Naive thymus-derived CD4-positive, alpha-beta T cell (primary cell): ENCODE results near the gene IP6K1. TPM values are rescaled to one million over a fixed set of nuclear protein-coding genes. Genes with fewer than 3 reads are reported as not detected.

Experiments used
- ATAC-seq: fragments of 150-1000 bp; cut with Tn5 transposase; 2 replicates; pipeline ENCODE4 v1.10.0; 2021; ENCODE audit warnings: mild to moderate bottlenecking, moderate library complexity
- CTCF ChIA-PET: fragments of 350-600 bp; sonication (Branson Sonifier 250); formaldehyde crosslinking; loops from one replicate; lab custom pipeline; 2021; ENCODE audit warnings: antibody characterized with exemption; lab: Charles Lee
- POLR2A ChIA-PET: fragments of 350-600 bp; sonication (Branson Sonifier 250); formaldehyde crosslinking; loops from one replicate; lab custom pipeline; 2021; ENCODE audit warnings: antibody characterized with exemption, inconsistent platforms; lab: Charles Lee
- DNase-seq, 9 donors: peaks; one replicate each; pipeline versions ENCODE4 v3.0.0 to v3.0.0-alpha.2; 2020 to 2022; ENCODE audit warnings: mixed read lengths in 1 of 9
- H3K27ac ChIP-seq: one replicate; pipeline ENCODE4 v1.7.0; 2013; ENCODE audit warnings: mild to moderate bottlenecking, low read depth, low read length, moderate library complexity
- H3K27me3 ChIP-seq, 2 donors: one replicate each; pipeline ENCODE4 v1.7.0; 2013; ENCODE audit warnings: low read length in 2 of 2, mild to moderate bottlenecking in 2 of 2, moderate library complexity in 2 of 2; ENCODE audit not compliant: control insufficient read depth in 2 of 2, insufficient read depth in 2 of 2
- H3K36me3 ChIP-seq, 3 experiments: 1 replicate in 2 of 3; 2 replicates in 1 of 3; pipeline ENCODE4 v1.7.0; 2013; ENCODE audit warnings: low read length in 3 of 3, mild to moderate bottlenecking in 3 of 3, moderate library complexity in 1 of 3; ENCODE audit not compliant: insufficient read depth in 3 of 3, control insufficient read depth in 2 of 3
- H3K4me1 ChIP-seq, 2 donors: one replicate each; pipeline ENCODE4 v1.7.0; 2013; ENCODE audit warnings: low read length in 2 of 2, mild to moderate bottlenecking in 2 of 2, moderate library complexity in 1 of 2; ENCODE audit not compliant: control insufficient read depth in 2 of 2, insufficient read depth in 2 of 2
- H3K4me3 ChIP-seq: 2 replicates; pipeline ENCODE4 v1.7.0; 2013; ENCODE audit warnings: mild to moderate bottlenecking, low read length
- H3K9me3 ChIP-seq, 3 experiments: 1 replicate in 2 of 3; 2 replicates in 1 of 3; pipeline ENCODE4 v1.7.0; 2013; ENCODE audit warnings: low read length in 3 of 3; ENCODE audit not compliant: control insufficient read depth in 2 of 3
- H3K27ac Mint-ChIP-seq, 9 donors: one replicate each; pipeline ENCODE4 v1.8.0; 2020 to 2022; ENCODE audit warnings: mixed read lengths in 9 of 9, mild to moderate bottlenecking in 8 of 9, moderate library complexity in 5 of 9, inconsistent platforms in 2 of 9
- H3K27me3 Mint-ChIP-seq, 5 donors: one replicate each; pipeline ENCODE4 v1.8.0; 2021 to 2022; ENCODE audit warnings: mixed read lengths in 5 of 5, mild to moderate bottlenecking in 1 of 5
- H3K36me3 Mint-ChIP-seq, 5 donors: one replicate each; pipeline ENCODE4 v1.8.0; 2020 to 2022; ENCODE audit warnings: mixed read lengths in 5 of 5, mild to moderate bottlenecking in 3 of 5, inconsistent platforms in 1 of 5
- H3K4me1 Mint-ChIP-seq, 7 donors: one replicate each; pipeline ENCODE4 v1.8.0; 2020 to 2022; ENCODE audit warnings: mixed read lengths in 7 of 7, mild to moderate bottlenecking in 3 of 7, inconsistent platforms in 1 of 7
- H3K4me3 Mint-ChIP-seq, 10 donors: one replicate each; pipeline ENCODE4 v1.8.0; 2020 to 2022; ENCODE audit warnings: mild to moderate bottlenecking in 10 of 10, mixed read lengths in 10 of 10, moderate library complexity in 6 of 10, inconsistent platforms in 2 of 10
- H3K9me3 Mint-ChIP-seq, 11 donors: one replicate each; pipeline ENCODE4 v1.8.0; 2020 to 2022; ENCODE audit warnings: mixed read lengths in 11 of 11, mild to moderate bottlenecking in 4 of 11, inconsistent platforms in 1 of 11, moderate library complexity in 1 of 11
- intact Hi-C, 2 donors: fragments of 100-400 bp; cut with micrococcal nuclease; formaldehyde crosslinking; loops; one replicate each; pipeline ENCODE4 v1.15.1; 2023
- polyA plus RNA-seq, 2 donors: library from polyadenylated mRNA; unstranded; fragments of 300-500 nt; fragmentation: Illumina TruSeq; gene quantifications; one replicate each; pipeline ENCODE4 v1.2.3, GENCODE V29; 2021
- total RNA-seq, 6 experiments: library from RNA in 5 of 6; stranded (reverse) in 5 of 6; gene quantifications; 1 replicate in 5 of 6; 2 replicates in 1 of 6; pipeline ENCODE4 v1.2.3 and lab custom pipeline; 2021 to 2026

IP6K1 gene
- total and polyA plus RNA-seq, 7 experiments from 2014 or later: 18.4 to 57.0 (median 45.4) TPM

DNA sequence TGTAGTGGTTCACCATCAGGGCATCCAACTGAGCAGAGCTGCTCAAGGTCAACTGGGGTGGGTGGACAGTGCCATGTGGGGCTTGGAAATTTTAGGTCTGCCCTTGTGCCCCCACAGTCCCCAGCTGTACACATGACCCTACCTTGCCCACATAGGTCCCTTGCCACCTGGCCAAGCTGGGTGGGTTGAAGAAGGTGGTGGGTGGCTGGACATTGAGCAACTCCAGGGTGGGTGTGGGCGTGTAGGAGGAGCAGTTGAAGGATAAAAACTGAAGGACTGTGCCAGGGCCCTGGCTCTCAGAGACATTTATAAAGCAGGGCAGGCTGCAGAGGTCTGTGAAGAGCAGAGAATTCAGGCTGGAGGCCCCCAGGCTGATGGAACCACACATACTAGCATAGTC lies 12.8 kb upstream of the IP6K1 start:
- H3K4me1 Mint-ChIP-seq: peaks cover 8 to 12% (median 10%) of the 10 kb centered on the region in 7 donors
- Histone ChIP-seq H3K4me1 (peaks cover 0 to 5% of the 10 kb centered on the region in 2 donors), H3K36me3 (peaks cover 0 to 3% (median 0%) of the 10 kb centered on the region in 3 experiments), H3K27ac (no peak overlapping the region), H3K27me3 (no peaks in the 10 kb centered on the region), H3K9me3 (no peaks in the 10 kb centered on the region), H3K4me3 (no peak overlapping the region)
- H3K27ac Mint-ChIP-seq: no peak overlapping the region
- H3K4me3 Mint-ChIP-seq: no peak overlapping the region
- CTCF ChIA-PET: interaction anchor here (12.8 kb wide), 1 partner anchor 40 kb away, joined by 181 read pairs; no protein-coding TSS in a partner anchor
- H3K27me3 Mint-ChIP-seq: peaks cover 0 to 28% (median 0%) of the 10 kb centered on the region in 5 donors
- no peaks in the 10 kb centered on the region for H3K9me3 Mint-ChIP-seq
- DNase-seq (no peak), ATAC-seq (no peak)
- POLR2A ChIA-PET: interaction anchor here (5.4 kb wide), 1 partner anchor 40 kb away, joined by 59 read pairs; no protein-coding TSS in a partner anchor
- intact Hi-C loops: no loop called here
- H3K36me3 Mint-ChIP-seq: peaks cover 0 to 2% (median 0%) of the 10 kb centered on the region in 5 donors

DNA sequence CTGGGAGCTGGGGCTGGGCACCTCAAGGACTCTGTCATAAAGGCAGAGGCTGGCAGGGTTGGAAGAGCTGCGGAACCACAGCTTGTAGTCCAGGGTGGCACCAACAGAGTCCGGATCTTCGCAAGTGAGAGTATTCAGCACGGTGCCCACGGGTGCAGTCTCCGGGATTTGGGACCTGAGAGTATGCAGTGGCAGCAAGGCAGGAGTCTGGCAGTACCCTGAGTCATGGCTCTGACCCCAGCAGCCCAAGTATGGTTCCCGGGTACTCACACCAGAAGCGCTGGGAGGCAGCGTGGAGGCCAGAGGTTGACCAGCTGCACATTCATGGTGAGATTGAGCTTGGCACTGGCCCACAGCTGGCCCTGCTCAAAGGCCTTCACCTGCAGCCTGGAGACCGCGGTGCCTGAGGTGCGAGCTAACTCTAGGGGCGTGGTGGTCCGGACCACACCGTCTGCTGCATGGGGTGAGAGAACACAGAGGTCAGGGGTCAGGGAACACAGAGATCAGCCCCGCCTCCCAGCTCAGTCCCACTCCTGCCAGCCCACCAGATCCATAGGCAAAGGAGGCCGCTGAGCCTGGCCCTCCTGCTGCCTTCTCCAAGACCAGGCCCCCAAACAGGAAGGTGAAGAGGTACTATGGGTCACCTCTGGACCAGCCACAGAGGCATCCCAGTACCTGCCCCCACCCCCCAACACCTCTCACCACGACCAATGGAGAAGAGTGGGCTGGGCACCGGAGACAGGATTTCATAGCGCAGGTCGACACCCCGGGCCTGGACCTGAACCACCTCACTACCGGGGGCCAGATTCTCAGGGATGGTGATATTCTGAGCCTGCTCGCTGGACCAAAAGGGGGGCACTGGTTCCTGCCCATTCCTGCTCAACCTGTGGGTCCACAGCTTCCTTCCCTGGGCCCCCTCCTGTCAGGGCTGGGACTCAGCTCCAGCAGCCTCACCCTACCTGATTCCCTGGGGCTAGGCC lies 8.9 kb upstream of the IP6K1 start:
- Mint-ChIP-seq H3K9me3 (no peaks in the 10 kb centered on the region), H3K27me3 (peaks cover 0 to 13% (median 0%) of the 10 kb centered on the region in 5 donors), H3K4me3 (no peak overlapping the region), H3K36me3 (no peaks in the 10 kb centered on the region), H3K27ac (peak overlapping the region in 1 of 9 donors; percentile 27), H3K4me1 (peaks cover 0 to 4% (median 2%) of the 10 kb centered on the region in 7 donors)
- no peak overlapping the region for H3K4me3 ChIP-seq
- DNase-seq (no peak), ATAC-seq (no peak)
- no peaks in the 10 kb centered on the region for H3K27me3 ChIP-seq
- no peaks in the 10 kb centered on the region for H3K4me1 ChIP-seq
- H3K9me3 ChIP-seq: no peaks in the 10 kb centered on the region
- H3K27ac ChIP-seq: no peak overlapping the region
- H3K36me3 ChIP-seq: no peaks in the 10 kb centered on the region
- CTCF ChIA-PET: interaction anchor here (1.6 to 1.8 kb wide), 2 partner anchors 8 to 44 kb away, joined by 4 to 5 read pairs; partner anchors contain the start of gene INKA1
- intact Hi-C loops: no loop called here
- POLR2A ChIA-PET: no interaction called here

DNA sequence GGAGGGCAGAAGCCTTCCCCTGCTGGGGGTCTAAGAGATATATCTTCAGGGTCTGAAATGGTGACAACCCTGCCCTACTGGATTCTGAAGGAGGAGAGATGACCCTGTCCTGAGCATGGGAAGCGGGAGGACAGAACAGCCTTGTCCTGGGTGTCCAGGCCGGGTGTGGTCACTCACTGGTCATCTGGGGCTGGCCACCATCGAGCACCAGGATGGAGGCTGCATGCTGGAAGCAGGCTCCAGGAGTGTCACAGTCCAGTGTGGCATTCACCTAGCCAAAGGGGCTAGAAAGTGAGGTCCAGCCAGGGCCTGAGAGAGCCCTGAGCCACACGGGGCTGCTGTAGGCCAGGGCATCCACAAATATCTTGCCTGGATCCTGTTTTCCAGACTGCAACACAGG lies 8.1 kb upstream of the IP6K1 start:
- intact Hi-C loops: no loop called here
- peaks cover 0 to 8% (median 7%) of the 10 kb centered on the region in 7 donors for H3K4me1 Mint-ChIP-seq

DNA sequence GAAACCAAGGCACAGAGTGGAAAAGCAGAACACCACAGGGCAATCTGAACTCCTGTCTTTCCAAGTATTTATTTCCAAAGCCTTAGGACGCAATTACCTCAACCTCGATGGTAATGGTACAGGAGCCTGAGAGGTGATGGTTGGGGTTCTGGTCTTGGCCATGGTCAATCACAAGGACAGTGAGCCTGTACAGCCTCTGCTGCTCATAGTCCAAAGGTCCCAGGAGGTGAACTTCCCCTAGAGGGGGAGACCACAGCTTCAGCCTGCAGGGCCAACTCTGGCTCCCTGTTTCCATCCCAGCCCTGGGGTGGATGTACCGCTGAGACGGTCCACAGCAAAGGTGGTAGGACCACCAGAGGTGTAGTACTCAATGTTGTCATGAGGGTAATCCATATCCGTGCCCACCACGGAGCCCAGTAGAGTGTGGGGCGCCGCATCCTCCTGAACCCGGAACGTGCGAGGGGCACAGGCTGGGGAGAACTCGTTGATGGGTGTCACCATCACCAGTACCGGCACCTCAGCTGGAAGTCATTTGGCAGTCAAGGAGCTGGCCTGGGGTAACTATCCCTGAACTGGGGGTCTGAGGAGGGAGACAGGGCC lies 7.2 kb upstream of the IP6K1 start:
- Histone ChIP-seq H3K4me1 (no peaks in the 10 kb centered on the region), H3K27me3 (no peaks in the 10 kb centered on the region), H3K27ac (no peak overlapping the region), H3K36me3 (no peaks in the 10 kb centered on the region), H3K9me3 (no peaks in the 10 kb centered on the region), H3K4me3 (no peak overlapping the region)
- Mint-ChIP-seq H3K36me3 (no peaks in the 10 kb centered on the region), H3K4me3 (no peak overlapping the region), H3K27me3 (peaks cover 0 to 13% (median 0%) of the 10 kb centered on the region in 5 donors), H3K27ac (no peak overlapping the region), H3K4me1 (peaks cover 0 to 8% (median 8%) of the 10 kb centered on the region in 7 donors), H3K9me3 (peaks cover 0 to 4% (median 0%) of the 10 kb centered on the region in 11 donors)
- no peak for ATAC-seq
- ChIA-PET POLR2A (no interaction called here), CTCF (no interaction called here)
- no peak for DNase-seq
- intact Hi-C loops: no loop called here

More for the DNA sequence above, 8.1 kb upstream of the IP6K1 start:
- Histone ChIP-seq H3K27me3 (no peaks in the 10 kb centered on the region), H3K4me1 (no peaks in the 10 kb centered on the region), H3K4me3 (no peak overlapping the region), H3K9me3 (no peaks in the 10 kb centered on the region), H3K27ac (no peak overlapping the region), H3K36me3 (no peaks in the 10 kb centered on the region)
- DNase-seq (no peak), ATAC-seq (no peak)
- Mint-ChIP-seq H3K4me3 (no peak overlapping the region), H3K27ac (no peak overlapping the region), H3K9me3 (peaks cover 0 to 4% (median 0%) of the 10 kb centered on the region in 11 donors), H3K27me3 (peaks cover 0 to 16% (median 0%) of the 10 kb centered on the region in 5 donors), H3K36me3 (no peaks in the 10 kb centered on the region)
- ChIA-PET POLR2A (interaction anchor here (0.6 kb wide), 1 partner anchor 282 kb away, joined by 4 read pairs; no protein-coding TSS in a partner anchor), CTCF (interaction anchor here (1.6 to 1.8 kb wide), 2 partner anchors 9 to 45 kb away, joined by 4 to 5 read pairs; partner anchors contain the start of gene INKA1)

DNA sequence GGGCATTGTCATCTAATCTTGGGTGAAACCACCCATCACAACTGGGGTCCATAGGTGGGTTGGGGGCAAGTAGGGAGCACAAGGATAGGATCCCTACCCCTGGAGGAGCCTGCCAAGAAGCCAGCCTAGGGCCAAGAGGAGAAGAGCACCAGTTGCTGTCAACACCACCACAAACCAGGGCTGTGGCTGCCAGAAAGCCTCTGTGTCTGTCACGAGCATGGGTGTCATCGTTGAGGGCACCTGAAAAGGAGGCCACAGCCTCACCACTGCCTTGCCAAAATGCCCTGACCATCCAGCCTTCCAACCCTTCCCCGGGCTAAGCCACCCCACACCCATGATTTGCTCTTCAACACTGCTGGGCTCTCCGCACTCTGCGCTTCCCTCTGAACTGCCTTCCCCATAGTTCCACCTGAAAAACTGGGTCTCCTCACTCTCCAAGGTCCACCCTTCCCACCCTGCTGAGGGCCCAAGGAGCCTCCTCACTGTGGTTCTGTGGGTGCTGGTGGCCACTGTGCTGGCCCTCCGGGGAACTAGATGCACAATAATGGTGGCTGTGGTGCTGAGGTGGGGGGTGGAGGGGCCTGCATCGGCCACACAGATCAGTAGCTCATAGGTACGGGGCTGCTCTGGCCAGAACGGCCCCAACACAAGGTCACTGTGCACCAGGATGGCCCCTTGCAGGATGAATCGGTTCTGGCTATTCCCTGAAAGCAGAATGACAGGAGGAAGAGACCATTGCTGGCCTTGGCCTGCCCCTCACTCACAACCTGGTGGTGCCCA lies 6.2 kb upstream of the IP6K1 start:
- H3K27ac ChIP-seq: no peak overlapping the region
- no peaks in the 10 kb centered on the region for H3K9me3 ChIP-seq
- Mint-ChIP-seq H3K27ac (no peak overlapping the region), H3K36me3 (no peaks in the 10 kb centered on the region), H3K27me3 (peaks cover 0 to 14% (median 0%) of the 10 kb centered on the region in 5 donors), H3K9me3 (peaks cover 0 to 4% (median 0%) of the 10 kb centered on the region in 11 donors), H3K4me1 (peaks cover 0 to 10% (median 8%) of the 10 kb centered on the region in 7 donors), H3K4me3 (no peak overlapping the region)
- H3K36me3 ChIP-seq: no peaks in the 10 kb centered on the region
- H3K4me1 ChIP-seq: no peaks in the 10 kb centered on the region
- no peak overlapping the region for H3K4me3 ChIP-seq
- intact Hi-C loops: no loop called here
- H3K27me3 ChIP-seq: no peaks in the 10 kb centered on the region
- no peak for DNase-seq
- POLR2A ChIA-PET: no interaction called here
- CTCF ChIA-PET: no interaction called here
- ATAC-seq: no peak

DNA sequence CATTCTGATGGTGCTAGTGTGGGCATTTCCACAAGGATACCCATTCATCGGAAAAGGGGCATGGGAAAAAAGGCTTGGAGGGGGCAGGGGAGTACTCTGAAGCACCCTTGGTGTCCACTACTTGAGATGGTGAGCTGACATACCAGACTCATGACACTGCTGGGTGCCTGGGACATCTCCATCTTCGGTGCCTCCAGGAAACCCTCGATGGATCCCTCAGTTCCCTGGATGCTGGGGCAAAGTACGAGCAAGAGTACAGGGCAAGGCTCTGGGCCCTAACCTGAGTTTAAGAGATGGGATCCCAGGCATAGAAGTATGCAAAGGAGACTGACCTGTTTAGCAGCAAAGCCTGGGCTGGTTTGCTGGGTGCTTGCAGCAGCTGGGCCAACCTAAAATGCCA lies 5.2 kb upstream of the IP6K1 start:
- H3K4me3 Mint-ChIP-seq: no peak overlapping the region
- H3K27ac Mint-ChIP-seq: no peak overlapping the region
- H3K36me3 ChIP-seq: no peaks in the 10 kb centered on the region
- H3K27ac ChIP-seq: no peak overlapping the region
- H3K4me1 Mint-ChIP-seq: peaks cover 4 to 16% (median 13%) of the 10 kb centered on the region in 7 donors
- no peaks in the 10 kb centered on the region for H3K36me3 Mint-ChIP-seq
- DNase-seq: no peak
- intact Hi-C loops: no loop called here
- peaks cover 0 to 4% (median 0%) of the 10 kb centered on the region in 11 donors for H3K9me3 Mint-ChIP-seq
- peaks cover 0 to 8% (median 0%) of the 10 kb centered on the region in 5 donors for H3K27me3 Mint-ChIP-seq
- ATAC-seq: no peak
- H3K27me3 ChIP-seq: no peaks in the 10 kb centered on the region
- CTCF ChIA-PET: no interaction called here
- no peaks in the 10 kb centered on the region for H3K9me3 ChIP-seq
- H3K4me3 ChIP-seq: no peak overlapping the region
- peaks cover 0 to 5% of the 10 kb centered on the region in 2 donors for H3K4me1 ChIP-seq
- POLR2A ChIA-PET: no interaction called here
